ENCODE measurements around the gene DNER.
A peak's percentile ranks its signal among the peaks of the same experiment; 100 is the strongest.

The DNER gene

DNA sequence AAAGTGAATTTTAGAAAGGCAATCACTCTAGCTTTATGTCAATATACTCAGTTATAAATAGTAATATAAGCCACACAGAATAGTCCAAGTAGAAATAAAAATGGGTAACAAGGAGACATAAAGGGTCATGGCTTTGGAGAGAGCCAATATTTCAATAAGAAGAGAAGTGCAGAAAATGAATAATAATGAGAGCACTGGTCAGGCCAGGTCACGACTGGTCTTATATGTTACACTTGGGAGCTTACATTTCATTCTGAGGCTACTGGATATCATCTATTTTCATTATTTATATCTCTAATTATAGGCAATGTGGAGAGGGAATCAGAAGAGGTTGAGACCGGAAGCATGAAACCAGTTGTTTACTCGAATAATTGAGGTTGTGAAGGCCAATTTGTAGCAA lies 262.5 kb downstream of the DNER start:
- no peak overlapping the region for H3K4me3 ChIP-seq (replicated peaks in 1 of 2; ENCODE audit: low read depth in 2 of 2, low read length in 2 of 2)
- no peak for DNase-seq (ENCODE audit: low read depth in 2 of 2)
- TF ChIP-seq, protein P1, sequence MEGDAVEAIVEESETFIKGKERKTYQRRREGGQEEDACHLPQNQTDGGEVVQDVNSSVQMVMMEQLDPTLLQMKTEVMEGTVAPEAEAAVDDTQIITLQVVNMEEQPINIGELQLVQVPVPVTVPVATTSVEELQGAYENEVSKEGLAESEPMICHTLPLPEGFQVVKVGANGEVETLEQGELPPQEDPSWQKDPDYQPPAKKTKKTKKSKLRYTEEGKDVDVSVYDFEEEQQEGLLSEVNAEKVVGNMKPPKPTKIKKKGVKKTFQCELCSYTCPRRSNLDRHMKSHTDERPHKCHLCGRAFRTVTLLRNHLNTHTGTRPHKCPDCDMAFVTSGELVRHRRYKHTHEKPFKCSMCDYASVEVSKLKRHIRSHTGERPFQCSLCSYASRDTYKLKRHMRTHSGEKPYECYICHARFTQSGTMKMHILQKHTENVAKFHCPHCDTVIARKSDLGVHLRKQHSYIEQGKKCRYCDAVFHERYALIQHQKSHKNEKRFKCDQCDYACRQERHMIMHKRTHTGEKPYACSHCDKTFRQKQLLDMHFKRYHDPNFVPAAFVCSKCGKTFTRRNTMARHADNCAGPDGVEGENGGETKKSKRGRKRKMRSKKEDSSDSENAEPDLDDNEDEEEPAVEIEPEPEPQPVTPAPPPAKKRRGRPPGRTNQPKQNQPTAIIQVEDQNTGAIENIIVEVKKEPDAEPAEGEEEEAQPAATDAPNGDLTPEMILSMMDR (IDR thresholded peaks at IDR 0.05; ENCODE audit: low read depth, low read length): no peak

DNA sequence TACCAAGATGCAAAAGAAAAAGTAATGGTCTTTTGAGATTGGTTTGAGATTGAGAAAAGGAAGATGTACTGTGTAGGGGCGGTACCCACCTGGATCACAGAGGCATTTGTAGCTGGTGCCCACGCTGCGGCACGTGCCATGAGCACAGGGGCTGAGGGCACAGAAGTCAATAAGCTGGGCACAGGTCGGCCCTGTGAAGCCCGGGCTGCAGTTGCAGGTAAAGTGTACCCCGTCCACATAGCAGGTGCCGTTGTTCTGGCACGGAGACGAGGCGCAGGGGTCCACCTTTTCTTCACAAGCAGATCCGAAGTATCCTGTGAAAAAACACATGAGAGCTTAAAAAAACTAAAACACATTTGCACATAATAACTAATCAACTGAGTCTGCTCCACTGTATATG lies 267.1 kb downstream of the DNER start:
- TF ChIP-seq, protein P1 (IDR thresholded peaks at IDR 0.05; ENCODE audit: low read depth, low read length): no peak
- no peak for DNase-seq (ENCODE audit: low read depth in 2 of 2)
- H3K4me3 ChIP-seq (replicated peaks in 1 of 2; ENCODE audit: low read depth in 2 of 2, low read length in 2 of 2): no peak overlapping the region

DNA sequence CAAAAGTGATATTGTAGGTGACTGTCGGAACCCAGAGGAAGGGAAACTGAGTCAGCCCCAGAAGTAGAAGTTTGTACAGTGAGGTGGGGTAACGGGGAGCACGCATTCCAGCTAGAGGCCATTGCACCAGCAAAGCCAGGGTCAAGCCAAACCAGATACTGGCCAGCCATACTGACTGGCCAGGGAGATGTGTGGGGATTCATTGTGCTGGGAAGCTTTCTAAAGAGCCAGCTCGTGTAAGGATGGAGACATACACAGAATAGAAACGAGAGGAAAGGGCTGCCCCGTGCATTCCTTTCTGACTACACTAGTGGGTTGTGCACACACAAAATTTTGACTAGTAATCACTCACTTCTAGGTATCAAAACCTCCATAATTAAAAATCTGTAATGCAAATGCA lies 268.0 kb downstream of the DNER start:
- H3K4me3 ChIP-seq (replicated peaks in 1 of 2; ENCODE audit: low read depth in 2 of 2, low read length in 2 of 2): no peak overlapping the region
- no peak for DNase-seq (ENCODE audit: low read depth in 2 of 2)
- TF ChIP-seq, protein P1 (IDR thresholded peaks at IDR 0.05; ENCODE audit: low read depth, low read length): no peak

DNA sequence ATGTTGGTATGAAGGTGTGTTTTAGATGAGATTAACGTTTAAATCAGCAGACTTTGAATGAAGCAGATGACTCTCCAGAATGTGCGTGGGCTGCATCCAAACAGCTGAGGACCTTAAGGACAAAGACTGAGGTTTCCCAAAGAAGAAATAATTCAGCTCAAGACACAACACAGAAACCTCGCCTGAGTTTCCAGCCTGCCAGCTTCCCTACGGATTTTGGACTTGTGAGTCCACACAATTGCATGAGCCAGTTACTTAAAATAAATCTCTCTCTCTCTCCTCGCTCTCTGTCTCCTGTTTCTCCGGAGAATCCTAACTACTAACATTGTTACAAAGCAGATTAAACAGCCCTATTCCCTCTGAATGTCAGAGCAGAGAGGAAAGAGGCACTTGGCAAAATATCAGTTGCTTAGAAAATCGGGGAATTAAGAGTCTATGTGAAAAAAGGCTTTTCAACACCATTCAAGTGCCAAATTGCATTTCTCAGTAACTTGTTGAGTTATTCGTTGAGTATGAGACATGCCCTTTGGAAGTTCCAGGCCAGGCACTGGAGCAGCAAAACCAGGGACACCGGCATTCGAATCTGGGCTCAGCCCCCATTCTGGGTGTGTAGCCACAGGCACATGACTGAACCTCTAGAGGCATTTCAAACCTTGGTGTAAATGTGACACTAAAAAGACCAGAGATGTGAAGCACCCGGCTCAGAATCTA lies 268.7 kb downstream of the DNER start:
- peak overlapping the region in 1 of 2 donors; percentile 5 for H3K4me3 ChIP-seq (replicated peaks in 1 of 2; ENCODE audit: low read depth in 2 of 2, low read length in 2 of 2)
- DNase-seq (ENCODE audit: low read depth in 2 of 2): peak; percentile 76 to 81
- TF ChIP-seq, protein P1 (IDR thresholded peaks at IDR 0.05; ENCODE audit: low read depth, low read length): no peak

- H3K4me3 ChIP-seq (replicated peaks in 1 of 2; ENCODE audit: low read depth in 2 of 2, low read length in 2 of 2): no peak overlapping the region
- TF ChIP-seq, protein P1 (IDR thresholded peaks at IDR 0.05; ENCODE audit: low read depth, low read length): no peak
Measured at GRCh38 chr2:229445019-229445418, 269.3 kb downstream of the DNER start.

DNA sequence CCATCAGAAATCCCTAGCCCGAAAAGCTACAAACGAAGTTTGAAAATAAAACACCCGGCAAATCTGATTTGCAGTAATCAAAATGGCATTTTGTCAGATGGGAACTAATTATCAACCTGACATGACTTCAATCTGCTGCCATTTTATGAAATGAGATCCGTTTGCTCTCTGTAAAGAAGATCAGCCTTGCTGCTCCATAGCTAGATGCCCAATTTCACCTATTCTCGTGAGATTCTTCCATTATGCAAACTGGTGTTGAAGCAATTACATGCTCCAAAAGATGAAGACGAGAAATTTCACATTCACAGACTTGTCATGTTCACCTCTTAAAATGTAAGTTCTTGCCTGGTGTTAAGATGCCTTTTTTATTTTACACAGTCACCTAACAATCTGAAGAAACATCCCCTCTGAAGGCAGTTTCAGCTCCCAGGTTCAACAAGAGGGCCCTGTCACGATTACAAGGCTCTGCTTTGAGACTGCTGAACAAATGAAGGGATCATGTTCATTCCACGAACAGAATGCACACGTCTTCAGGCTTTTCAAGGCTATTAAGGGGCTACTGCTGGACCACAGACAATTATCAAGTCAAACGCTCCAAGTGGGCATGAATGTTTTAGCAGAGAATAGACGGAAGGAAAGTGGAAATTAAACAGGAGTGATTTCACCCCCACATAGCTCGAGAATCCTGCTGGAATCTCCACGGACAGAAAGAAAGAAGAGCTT lies 270.6 kb downstream of the DNER start:
- TF ChIP-seq, protein P1 (IDR thresholded peaks at IDR 0.05; ENCODE audit: low read depth, low read length): no peak
- no peak overlapping the region for H3K4me3 ChIP-seq (replicated peaks in 1 of 2; ENCODE audit: low read depth in 2 of 2, low read length in 2 of 2)
- DNase-seq (ENCODE audit: low read depth in 2 of 2): no peak

More at GRCh38 chr2:229445019-229445418, 269.3 kb downstream of the DNER start:
- peak; percentile 97 to 99 for DNase-seq (ENCODE audit: low read depth in 2 of 2)

All from cardiac fibroblast (primary cell).